Activated naive CD4-positive, alpha-beta T cell treated with anti-CD3 and anti-CD28 coated beads for 36 hours (primary cell): Measurements from ENCODE around the gene RYR2. TPM values are rescaled to one million over a fixed set of nuclear protein-coding genes. Genes with fewer than 3 reads are reported as not detected.

Experiments
- CTCF ChIA-PET: fragments of 350-600 bp; sonication (Branson Sonifier 250); formaldehyde crosslinking; loops from one replicate; lab custom pipeline; 2021; ENCODE audit warnings: antibody characterized with exemption; lab: Charles Lee
- DNase-seq: peaks from one replicate; pipeline ENCODE4 v3.0.0-alpha.2; 2020
- H3K27ac Mint-ChIP-seq: one replicate; pipeline ENCODE4 v1.8.0; 2021; ENCODE audit warnings: mild to moderate bottlenecking, mixed read lengths
- H3K27me3 Mint-ChIP-seq: one replicate; pipeline ENCODE4 v1.8.0; 2021; ENCODE audit warnings: low read depth, mixed read lengths
- H3K36me3 Mint-ChIP-seq: one replicate; pipeline ENCODE4 v1.8.0; 2021; ENCODE audit warnings: low read depth, mixed read lengths
- H3K4me1 Mint-ChIP-seq: one replicate; pipeline ENCODE4 v1.8.0; 2021; ENCODE audit warnings: low read depth, mixed read lengths
- H3K4me3 Mint-ChIP-seq: one replicate; pipeline ENCODE4 v1.8.0; 2021; ENCODE audit warnings: mild to moderate bottlenecking, moderate library complexity, mixed read lengths
- H3K9me3 Mint-ChIP-seq: one replicate; pipeline ENCODE4 v1.8.0; 2021; ENCODE audit warnings: mixed read lengths
- intact Hi-C: fragments of 100-400 bp; cut with micrococcal nuclease; formaldehyde crosslinking; loops from one replicate; pipeline ENCODE4 v1.15.1; 2023
- total RNA-seq, 2 experiments: library from RNA; stranded (reverse); gene quantifications; one replicate each; pipeline ENCODE4 v1.2.3, GENCODE V29; 2021

The RYR2 gene
- total RNA-seq, 2 experiments from 2014 or later: not detected

DNA sequence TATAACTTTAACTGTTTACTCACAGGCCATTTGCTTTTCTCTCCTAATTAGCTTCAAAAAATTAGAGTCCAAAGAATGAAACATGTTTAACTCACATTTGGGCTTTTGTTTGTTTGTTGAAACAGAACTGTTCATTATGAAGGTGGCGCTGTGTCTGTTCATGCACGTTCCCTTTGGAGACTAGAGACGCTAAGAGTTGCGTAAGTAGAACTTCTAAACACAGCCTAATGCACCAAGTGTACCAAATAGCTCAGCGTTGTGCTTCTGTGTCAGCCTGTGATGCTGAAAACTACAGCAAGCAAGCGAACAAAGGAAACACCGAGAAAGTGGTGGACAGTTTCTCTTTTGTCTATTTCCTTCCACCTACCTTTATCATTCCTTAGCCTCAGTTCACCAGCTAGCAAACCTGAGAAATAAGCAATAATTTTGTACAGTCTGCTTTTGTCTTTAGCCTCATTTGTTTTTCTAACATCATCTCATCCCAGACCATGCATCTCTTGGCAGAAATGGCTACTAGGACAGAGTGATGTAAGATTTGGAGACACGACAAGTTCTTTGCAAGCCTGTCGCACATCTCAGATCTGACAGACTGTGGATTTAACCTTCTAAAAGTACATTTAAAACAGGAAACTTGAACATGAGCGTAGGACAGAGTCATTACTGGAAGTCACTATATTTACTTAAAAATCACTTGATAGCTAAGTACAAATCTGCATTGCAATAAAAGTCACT lies 375.1 kb downstream of the RYR2 start:
- H3K4me3 Mint-ChIP-seq: no peak overlapping the region
- intact Hi-C loops: no loop called here
- CTCF ChIA-PET: no interaction called here
- H3K4me1 Mint-ChIP-seq: no peaks in the 10 kb centered on the region
- H3K36me3 Mint-ChIP-seq: no peaks in the 10 kb centered on the region
- peaks cover 2% of the 10 kb centered on the region for H3K27me3 Mint-ChIP-seq
- H3K9me3 Mint-ChIP-seq: peaks cover 3% of the 10 kb centered on the region
- no peak for DNase-seq
- no peak overlapping the region for H3K27ac Mint-ChIP-seq

DNA sequence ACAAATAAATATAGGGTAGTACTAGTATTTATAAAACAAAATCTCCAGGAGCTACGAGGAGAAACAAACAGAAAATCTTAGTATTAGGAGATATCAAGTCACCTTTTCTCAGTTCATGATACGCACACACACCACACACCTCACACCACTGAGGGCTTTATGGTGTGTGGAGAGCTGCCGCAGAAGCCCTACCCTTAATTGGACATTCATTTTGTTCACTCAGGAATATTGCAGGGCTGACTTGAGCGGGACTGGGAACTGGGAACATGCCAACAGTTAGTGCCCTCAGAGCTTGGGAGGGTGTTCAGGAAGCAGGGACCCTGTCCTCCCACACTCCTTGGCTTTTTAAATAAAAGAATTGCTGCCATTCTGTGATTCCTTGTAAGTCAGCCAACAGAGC lies 386.8 kb downstream of the RYR2 start:
- CTCF ChIA-PET: no interaction called here
- H3K27me3 Mint-ChIP-seq: no peaks in the 10 kb centered on the region
- no peaks in the 10 kb centered on the region for H3K36me3 Mint-ChIP-seq
- H3K4me1 Mint-ChIP-seq: no peaks in the 10 kb centered on the region
- DNase-seq: no peak
- no peaks in the 10 kb centered on the region for H3K9me3 Mint-ChIP-seq
- intact Hi-C loops: no loop called here
- no peak overlapping the region for H3K27ac Mint-ChIP-seq
- no peak overlapping the region for H3K4me3 Mint-ChIP-seq

DNA sequence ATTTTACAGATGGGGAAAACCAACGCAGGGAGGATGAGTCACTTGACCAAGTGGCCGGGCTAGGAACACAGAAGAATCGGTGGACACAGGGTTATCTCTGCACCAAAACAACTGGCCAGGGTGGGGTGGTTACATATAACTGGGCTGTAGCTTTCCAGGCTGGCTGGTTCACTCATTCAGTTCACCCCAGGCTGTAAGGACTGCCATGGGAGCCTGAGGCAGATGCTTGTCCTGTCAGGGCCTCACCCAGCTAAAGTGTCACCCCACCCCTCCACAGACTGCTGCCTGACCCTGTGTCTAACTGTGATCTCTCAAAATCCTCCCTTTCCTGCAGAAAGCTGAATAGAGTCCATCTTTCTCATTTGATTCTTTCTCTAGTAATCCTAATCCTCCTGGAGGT lies 387.3 kb downstream of the RYR2 start:
- Mint-ChIP-seq H3K9me3 (no peaks in the 10 kb centered on the region), H3K36me3 (no peaks in the 10 kb centered on the region), H3K4me1 (no peaks in the 10 kb centered on the region), H3K27me3 (no peaks in the 10 kb centered on the region), H3K4me3 (no peak overlapping the region), H3K27ac (no peak overlapping the region)
- no peak for DNase-seq
- CTCF ChIA-PET: no interaction called here
- intact Hi-C loops: no loop called here

DNA sequence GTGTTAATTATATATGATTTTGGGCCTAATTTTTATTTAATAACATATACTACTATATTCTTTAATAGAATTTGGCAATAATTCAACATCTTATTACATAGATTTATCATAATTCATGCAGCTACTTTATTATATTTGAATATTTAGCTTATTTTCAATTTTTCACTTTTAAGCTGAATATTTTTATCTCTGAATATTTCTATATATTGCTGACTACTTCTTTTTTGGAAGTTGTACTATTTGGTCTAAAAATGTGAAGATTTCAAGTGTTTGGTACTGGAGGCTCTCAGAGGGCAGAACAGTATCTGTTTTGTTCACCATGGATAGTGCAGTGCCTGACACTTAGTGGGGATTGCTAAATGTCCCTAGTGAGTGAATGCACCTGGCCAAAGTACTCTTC lies 389.5 kb downstream of the RYR2 start:
- no peaks in the 10 kb centered on the region for H3K36me3 Mint-ChIP-seq
- no peak overlapping the region for H3K4me3 Mint-ChIP-seq
- no peaks in the 10 kb centered on the region for H3K27me3 Mint-ChIP-seq
- no peak overlapping the region for H3K27ac Mint-ChIP-seq
- CTCF ChIA-PET: no interaction called here
- no peak for DNase-seq
- H3K4me1 Mint-ChIP-seq: no peaks in the 10 kb centered on the region
- no peaks in the 10 kb centered on the region for H3K9me3 Mint-ChIP-seq
- intact Hi-C loops: no loop called here

DNA sequence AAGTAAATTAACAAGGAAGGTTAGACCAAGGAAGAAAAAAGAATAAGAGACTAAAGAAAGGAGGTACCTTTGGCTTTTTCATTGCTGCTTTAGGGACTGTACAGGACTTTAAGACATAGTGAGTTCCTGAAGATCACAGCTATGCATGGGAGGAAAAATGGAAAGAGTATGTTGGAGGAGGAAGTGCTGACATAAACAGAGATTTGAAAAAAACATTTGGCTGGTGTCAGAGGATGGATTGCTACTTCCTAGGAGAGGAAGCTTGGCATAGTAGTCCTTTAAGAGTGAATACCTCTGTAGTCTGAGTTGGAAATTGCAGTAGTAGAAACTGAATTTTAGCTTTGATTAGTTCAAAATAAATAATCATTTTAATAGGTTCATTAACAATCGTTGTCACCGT lies 398.4 kb downstream of the RYR2 start:
- DNase-seq: no peak
- Mint-ChIP-seq H3K4me1 (no peaks in the 10 kb centered on the region), H3K9me3 (no peaks in the 10 kb centered on the region), H3K27ac (no peak overlapping the region), H3K4me3 (no peak overlapping the region), H3K27me3 (peaks cover 3% of the 10 kb centered on the region), H3K36me3 (no peaks in the 10 kb centered on the region)
- CTCF ChIA-PET: no interaction called here
- intact Hi-C loops: loop anchor here (10.0 kb wide), 1 partner anchor 74 kb away; no protein-coding TSS in a partner anchor

DNA sequence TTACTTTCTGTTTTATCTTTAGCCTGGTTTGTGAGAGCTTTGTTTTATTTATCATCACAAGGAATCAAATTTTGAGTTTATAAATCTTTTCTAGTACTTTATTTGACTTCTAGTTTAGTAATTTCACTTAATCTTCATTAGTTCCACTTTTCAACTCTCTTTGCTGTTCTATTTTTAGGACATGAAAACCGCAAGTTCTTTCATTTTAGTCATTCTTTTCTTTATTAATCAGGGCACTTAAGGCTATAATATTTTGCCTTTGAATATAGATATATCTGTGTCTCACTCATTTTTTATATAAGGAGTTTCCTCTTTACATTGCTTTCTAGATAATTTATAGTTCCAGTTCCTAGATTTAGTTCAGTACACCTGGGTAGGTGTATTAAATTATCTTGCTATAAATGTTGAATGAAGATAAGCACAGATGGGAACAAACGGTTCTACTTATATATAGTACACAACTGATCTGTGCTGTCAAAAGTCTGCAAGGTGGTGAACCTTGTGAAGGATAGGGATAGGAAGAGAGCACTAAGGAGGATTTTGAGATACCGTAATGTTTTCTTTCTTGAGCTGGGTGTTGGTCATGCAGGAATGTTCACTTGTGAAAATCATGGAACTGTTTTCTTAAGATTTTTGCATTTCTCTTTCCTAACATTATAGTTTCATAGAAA lies 402.3 kb downstream of the RYR2 start:
- no peak overlapping the region for H3K27ac Mint-ChIP-seq
- no peak overlapping the region for H3K4me3 Mint-ChIP-seq
- H3K36me3 Mint-ChIP-seq: no peaks in the 10 kb centered on the region
- CTCF ChIA-PET: no interaction called here
- H3K27me3 Mint-ChIP-seq: no peaks in the 10 kb centered on the region
- intact Hi-C loops: loop anchor here (10.0 kb wide), 1 partner anchor 71 kb away; no protein-coding TSS in a partner anchor
- H3K9me3 Mint-ChIP-seq: no peaks in the 10 kb centered on the region
- H3K4me1 Mint-ChIP-seq: no peaks in the 10 kb centered on the region
- DNase-seq: no peak

DNA sequence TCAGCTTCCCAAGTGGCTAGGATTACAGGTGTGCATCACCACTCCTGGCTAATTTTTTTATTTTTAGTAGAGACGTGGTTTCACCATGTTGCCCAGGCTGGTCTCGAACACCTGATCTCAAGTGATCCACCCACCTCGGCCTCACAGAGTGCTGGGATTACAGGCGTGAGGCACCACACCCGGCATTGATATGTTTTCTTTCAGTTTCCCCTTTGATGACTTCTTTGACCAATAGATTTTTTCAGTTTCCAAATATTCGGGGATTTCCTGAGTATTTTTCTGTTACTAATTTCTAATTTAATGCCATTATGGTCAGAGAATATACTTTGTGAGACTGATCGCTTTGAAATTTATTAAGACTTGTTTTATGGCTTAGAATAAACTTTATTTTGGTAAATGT lies 406.1 kb downstream of the RYR2 start:
- Mint-ChIP-seq H3K4me3 (no peak overlapping the region), H3K27me3 (peaks cover 5% of the 10 kb centered on the region), H3K27ac (no peak overlapping the region), H3K36me3 (no peaks in the 10 kb centered on the region), H3K9me3 (no peaks in the 10 kb centered on the region), H3K4me1 (no peaks in the 10 kb centered on the region)
- intact Hi-C loops: loop anchor here (10.0 kb wide), 1 partner anchor 67 kb away; no protein-coding TSS in a partner anchor
- CTCF ChIA-PET: no interaction called here
- DNase-seq: no peak

DNA sequence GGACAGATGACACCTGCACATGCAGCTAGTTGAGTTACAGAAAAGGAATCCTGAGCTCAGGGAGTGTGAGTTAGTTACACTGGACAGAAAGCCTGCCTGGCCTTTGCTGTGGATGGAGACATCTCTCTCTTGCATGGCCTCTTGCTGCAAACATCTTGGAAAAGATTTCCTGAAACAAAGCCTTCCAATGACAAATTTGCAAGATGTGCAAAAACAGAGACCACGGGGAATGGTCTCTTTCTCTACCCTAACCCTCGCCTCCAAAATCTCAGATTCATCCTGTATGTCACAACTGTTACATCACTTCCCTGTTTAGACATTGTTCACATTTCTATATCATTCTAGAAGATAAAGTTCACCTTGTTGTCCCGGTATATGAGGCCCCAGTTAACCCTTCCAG lies 415.6 kb downstream of the RYR2 start:
- intact Hi-C loops: no loop called here
- peaks cover 2% of the 10 kb centered on the region for H3K27me3 Mint-ChIP-seq
- H3K9me3 Mint-ChIP-seq: no peaks in the 10 kb centered on the region
- no peak for DNase-seq
- no peak overlapping the region for H3K4me3 Mint-ChIP-seq
- no peaks in the 10 kb centered on the region for H3K36me3 Mint-ChIP-seq
- no peak overlapping the region for H3K27ac Mint-ChIP-seq
- no peaks in the 10 kb centered on the region for H3K4me1 Mint-ChIP-seq
- CTCF ChIA-PET: interaction anchor here (0.5 to 0.8 kb wide), 2 partner anchors 70 to 848 kb away, joined by 3 to 5 read pairs; no protein-coding TSS in a partner anchor

DNA sequence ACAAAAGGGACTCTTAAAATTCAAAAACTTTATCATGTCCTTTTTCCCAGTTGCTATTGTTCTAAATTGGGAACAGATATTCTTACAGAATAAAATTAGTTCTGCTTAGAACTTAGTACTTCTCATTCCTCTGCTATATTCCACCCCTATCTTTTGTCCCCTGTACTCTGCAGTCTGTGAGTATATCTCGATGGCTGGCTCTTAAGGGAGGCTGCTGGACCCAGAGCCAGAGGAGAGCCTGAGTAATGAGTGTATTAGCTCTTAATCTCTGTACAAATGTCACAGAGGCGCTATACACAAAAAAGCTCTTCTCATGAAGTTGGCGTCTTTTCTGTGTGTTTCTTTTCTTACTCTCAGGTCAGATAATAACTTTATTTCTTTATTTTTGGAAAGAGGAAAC lies 425.3 kb downstream of the RYR2 start:
- CTCF ChIA-PET: no interaction called here
- no peak overlapping the region for H3K27ac Mint-ChIP-seq
- no peak for DNase-seq
- no peaks in the 10 kb centered on the region for H3K4me1 Mint-ChIP-seq
- no peaks in the 10 kb centered on the region for H3K9me3 Mint-ChIP-seq
- H3K27me3 Mint-ChIP-seq: peaks cover 2% of the 10 kb centered on the region
- no peaks in the 10 kb centered on the region for H3K36me3 Mint-ChIP-seq
- H3K4me3 Mint-ChIP-seq: no peak overlapping the region
- intact Hi-C loops: no loop called here

DNA sequence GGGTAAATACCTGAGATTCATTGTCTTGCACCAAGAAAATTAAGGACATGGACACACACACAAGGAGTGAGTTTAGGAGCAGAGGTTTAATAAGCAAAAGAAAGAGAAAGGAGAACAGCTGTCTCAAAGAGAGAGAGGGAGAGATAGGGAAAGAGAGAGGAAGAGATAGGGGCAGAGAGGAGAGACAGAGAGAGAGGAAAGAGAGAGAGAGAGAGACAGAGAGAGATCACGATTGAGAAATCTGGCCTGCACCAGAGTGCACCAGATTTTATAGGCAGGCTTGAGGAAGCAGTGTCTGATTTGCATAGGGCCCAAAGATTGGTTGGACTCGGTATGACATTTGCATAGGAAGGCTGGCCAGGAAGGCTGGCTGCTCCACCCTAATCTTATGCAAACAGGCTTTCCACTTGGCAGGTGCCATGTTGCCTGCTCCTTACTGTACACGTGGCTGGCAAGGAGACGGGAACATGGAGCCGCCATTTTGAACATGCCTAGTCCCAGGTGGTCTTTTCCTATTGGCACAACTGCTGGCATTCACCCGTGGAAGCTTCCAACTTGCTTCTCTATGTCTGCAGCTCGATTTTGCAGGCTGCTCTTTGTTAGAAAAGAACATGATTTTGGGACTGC lies 428.8 kb downstream of the RYR2 start:
- CTCF ChIA-PET: no interaction called here
- DNase-seq: no peak

DNA sequence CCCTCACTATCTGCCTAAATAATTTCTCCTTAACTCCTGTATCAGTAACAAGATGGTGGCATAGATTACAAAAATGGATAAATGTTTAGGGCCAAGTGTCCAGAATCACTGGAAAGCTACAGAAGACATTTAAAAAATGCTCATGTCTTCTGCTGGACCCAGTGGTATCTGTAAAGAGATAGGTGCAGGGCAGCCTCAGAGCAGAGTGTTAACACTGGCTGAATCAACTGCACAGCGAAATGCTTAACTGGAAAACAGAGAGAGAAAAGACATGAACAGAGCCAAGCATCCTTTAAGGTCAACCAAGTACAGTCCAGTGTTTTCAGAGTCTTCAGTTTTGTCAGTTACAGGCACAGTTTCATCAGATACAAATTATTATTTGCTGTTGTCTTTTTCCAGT lies 429.4 kb downstream of the RYR2 start:
- CTCF ChIA-PET: no interaction called here
- no peaks in the 10 kb centered on the region for H3K4me1 Mint-ChIP-seq
- intact Hi-C loops: no loop called here
- no peaks in the 10 kb centered on the region for H3K36me3 Mint-ChIP-seq
- peaks cover 6% of the 10 kb centered on the region for H3K27me3 Mint-ChIP-seq
- H3K4me3 Mint-ChIP-seq: no peak overlapping the region
- H3K27ac Mint-ChIP-seq: no peak overlapping the region
- no peaks in the 10 kb centered on the region for H3K9me3 Mint-ChIP-seq
- no peak for DNase-seq

More for the DNA sequence above, 428.8 kb downstream of the RYR2 start:
- Mint-ChIP-seq H3K4me1 (no peaks in the 10 kb centered on the region), H3K27ac (no peak overlapping the region), H3K4me3 (no peak overlapping the region), H3K9me3 (no peaks in the 10 kb centered on the region), H3K27me3 (peaks cover 6% of the 10 kb centered on the region), H3K36me3 (no peaks in the 10 kb centered on the region)
- intact Hi-C loops: no loop called here

DNA sequence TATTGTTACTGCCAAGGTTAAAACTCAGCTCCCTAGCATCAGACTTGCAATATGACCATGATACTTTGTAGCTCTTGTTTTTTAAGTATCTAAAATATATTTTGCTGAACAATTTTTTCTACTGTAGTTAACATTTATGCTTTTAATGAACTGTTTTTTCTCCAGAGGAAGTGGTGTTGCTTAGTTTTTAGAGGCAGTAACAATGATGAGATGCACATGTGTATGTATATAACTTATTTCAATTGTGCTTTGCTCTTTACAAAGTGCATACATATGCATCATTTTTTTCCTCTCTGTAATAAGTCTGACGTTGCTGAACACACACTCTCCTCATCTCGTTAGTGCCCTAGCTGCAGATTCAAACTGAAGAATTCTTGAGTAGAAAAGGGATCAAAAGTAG lies 430.0 kb downstream of the RYR2 start:
- Mint-ChIP-seq H3K36me3 (no peaks in the 10 kb centered on the region), H3K4me3 (no peak overlapping the region), H3K27me3 (peaks cover 6% of the 10 kb centered on the region), H3K27ac (no peak overlapping the region), H3K4me1 (no peaks in the 10 kb centered on the region), H3K9me3 (no peaks in the 10 kb centered on the region)
- CTCF ChIA-PET: no interaction called here
- intact Hi-C loops: no loop called here
- DNase-seq: no peak

DNA sequence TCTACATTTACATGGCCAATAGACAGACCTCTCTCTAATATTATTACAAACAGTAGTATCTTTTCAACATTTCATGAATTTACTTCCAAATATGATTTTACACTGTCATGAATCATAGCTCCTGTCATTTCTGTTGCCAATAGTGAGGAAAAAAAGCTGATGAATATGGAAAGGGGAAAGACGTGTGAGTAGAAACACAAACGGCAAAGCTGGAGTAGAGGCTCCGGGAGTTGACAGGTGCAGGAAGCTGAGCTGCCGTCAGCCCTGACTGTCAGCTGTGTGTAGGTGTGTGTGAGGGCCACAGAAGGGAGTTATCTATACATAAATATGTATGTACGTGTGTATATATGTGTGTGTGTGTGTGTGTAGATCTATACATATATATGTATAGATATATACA lies 431.9 kb downstream of the RYR2 start:
- intact Hi-C loops: no loop called here
- Mint-ChIP-seq H3K27ac (no peak overlapping the region), H3K4me1 (no peaks in the 10 kb centered on the region), H3K27me3 (peaks cover 4% of the 10 kb centered on the region), H3K36me3 (no peaks in the 10 kb centered on the region), H3K4me3 (no peak overlapping the region), H3K9me3 (no peaks in the 10 kb centered on the region)
- CTCF ChIA-PET: no interaction called here
- no peak for DNase-seq
